ENCODE results near the gene ZNF821.
"Not testable (repeated sequence)": the region's sequence is repeated elsewhere in the genome, so short reads cannot be mapped to it uniquely, and the experiment has no call there.

ZNF821 gene

DNA sequence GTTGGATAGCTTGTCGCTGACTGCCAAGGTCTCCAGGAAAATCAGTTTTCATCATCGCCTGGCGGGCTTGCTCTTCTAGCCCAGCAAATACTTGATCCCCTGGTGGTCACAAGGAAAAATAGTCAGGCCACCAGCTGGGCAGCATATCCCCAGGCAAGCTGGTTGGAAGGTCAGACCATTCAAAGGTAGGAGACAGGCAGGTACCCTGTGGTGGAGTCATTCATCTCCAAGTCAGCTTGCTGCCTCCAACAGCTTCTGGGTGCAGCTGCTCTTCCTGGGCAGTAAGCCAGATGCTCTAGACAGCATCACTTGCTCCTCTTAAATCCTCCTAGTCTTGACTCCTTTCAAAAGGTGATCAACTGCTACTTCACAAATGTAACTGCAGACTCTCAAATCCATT is 16.0 kb downstream of the ZNF821 start:
- Histone ChIP-seq H3K4me1 (no peaks in the 10 kb centered on the region), H3K27me3 (ENCODE audit: control insufficient read depth, insufficient read depth, low read length) (no peaks in the 10 kb centered on the region), H3K9me3 (ENCODE audit: control insufficient read depth, low read length) (no peaks in the 10 kb centered on the region), H3K79me2 (no peaks in the 10 kb centered on the region), H3K4me3 (ENCODE audit: low read depth, low read length) (no peak overlapping the region), H3K27ac (no peak overlapping the region), H3K9ac (no peak overlapping the region), H2AFZ (no peak overlapping the region), H3K36me3 (ENCODE audit: control insufficient read depth, insufficient read depth, low read length) (no peaks in the 10 kb centered on the region), H3K4me2 (ENCODE audit: low read length) (no peak overlapping the region)
- TF ChIP-seq, protein P1, sequence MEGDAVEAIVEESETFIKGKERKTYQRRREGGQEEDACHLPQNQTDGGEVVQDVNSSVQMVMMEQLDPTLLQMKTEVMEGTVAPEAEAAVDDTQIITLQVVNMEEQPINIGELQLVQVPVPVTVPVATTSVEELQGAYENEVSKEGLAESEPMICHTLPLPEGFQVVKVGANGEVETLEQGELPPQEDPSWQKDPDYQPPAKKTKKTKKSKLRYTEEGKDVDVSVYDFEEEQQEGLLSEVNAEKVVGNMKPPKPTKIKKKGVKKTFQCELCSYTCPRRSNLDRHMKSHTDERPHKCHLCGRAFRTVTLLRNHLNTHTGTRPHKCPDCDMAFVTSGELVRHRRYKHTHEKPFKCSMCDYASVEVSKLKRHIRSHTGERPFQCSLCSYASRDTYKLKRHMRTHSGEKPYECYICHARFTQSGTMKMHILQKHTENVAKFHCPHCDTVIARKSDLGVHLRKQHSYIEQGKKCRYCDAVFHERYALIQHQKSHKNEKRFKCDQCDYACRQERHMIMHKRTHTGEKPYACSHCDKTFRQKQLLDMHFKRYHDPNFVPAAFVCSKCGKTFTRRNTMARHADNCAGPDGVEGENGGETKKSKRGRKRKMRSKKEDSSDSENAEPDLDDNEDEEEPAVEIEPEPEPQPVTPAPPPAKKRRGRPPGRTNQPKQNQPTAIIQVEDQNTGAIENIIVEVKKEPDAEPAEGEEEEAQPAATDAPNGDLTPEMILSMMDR (IDR thresholded peaks at IDR 0.05), result no peak

DNA sequence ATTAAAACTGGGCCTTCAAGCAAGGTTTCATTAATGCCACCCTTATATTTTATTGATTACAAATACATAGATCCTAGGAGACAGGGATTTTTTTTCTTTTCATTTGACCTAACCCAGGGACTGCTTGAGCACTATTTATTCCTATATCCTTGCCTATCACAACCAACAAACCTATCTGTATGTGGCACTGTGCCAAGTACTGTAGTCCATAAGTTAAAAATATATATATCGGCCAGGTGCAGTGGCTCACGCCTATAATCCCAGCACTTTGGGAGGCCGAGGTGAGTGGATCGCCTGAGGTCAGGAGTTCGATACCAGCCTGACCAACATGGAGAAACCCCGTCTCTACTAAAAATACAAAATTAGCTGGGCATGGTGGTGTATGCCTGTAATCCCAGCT is 16.8 kb downstream of the ZNF821 start:
- H3K4me3 ChIP-seq (ENCODE audit: low read depth, low read length); H3K79me2 ChIP-seq; H3K36me3 ChIP-seq (ENCODE audit: control insufficient read depth, insufficient read depth, low read length); H3K9me3 ChIP-seq (ENCODE audit: control insufficient read depth, low read length); H3K4me1 ChIP-seq; H3K27ac ChIP-seq; H3K27me3 ChIP-seq (ENCODE audit: control insufficient read depth, insufficient read depth, low read length); H2AFZ ChIP-seq; H3K9ac ChIP-seq; H3K4me2 ChIP-seq (ENCODE audit: low read length): not testable (repeated sequence)

DNA sequence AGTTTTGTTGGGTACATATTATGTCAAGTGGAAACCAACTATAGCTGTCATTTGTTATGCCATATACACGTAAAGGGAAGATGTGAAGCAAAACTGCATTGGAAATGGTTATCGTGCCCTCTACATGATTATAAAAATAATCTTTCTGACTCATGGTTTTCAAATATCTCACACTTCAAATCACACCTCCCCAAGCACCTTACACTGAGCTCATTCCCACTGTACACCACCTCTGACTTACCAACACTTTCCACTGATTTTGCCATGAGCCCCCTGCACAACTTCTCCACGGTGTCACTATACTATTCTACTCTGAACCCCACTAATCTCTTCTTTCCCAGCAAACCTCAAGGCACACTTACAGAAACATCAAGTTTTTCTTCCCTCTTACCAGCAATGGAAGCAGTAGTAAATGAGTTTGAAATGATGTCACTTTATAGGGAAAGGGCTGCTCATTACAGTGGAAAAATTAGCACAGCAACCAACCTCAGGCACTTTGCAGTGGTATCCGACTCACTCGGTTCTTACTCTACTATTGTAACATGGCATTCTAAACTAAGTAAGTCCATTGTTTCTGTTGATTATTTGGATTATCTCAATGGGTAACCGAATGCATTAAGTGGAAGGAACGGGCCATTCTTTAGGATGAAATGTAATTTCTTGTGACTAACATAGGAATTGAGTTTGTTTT is 18.7 kb downstream of the ZNF821 start:
- H3K36me3 ChIP-seq (ENCODE audit: control insufficient read depth, insufficient read depth, low read length), result no peaks in the 10 kb centered on the region
- no peak overlapping the region for H3K4me3 ChIP-seq (ENCODE audit: low read depth, low read length)
- H3K27ac ChIP-seq, result no peak overlapping the region
- no peak overlapping the region for H3K4me2 ChIP-seq (ENCODE audit: low read length)
- H3K4me1 ChIP-seq, result no peaks in the 10 kb centered on the region
- no peaks in the 10 kb centered on the region for H3K79me2 ChIP-seq
- no peaks in the 10 kb centered on the region for H3K9me3 ChIP-seq (ENCODE audit: control insufficient read depth, low read length)
- TF ChIP-seq, protein P1 (IDR thresholded peaks at IDR 0.05), result no peak
- H3K9ac ChIP-seq, result no peak overlapping the region
- H2AFZ ChIP-seq, result no peak overlapping the region
- H3K27me3 ChIP-seq (ENCODE audit: control insufficient read depth, insufficient read depth, low read length), result no peaks in the 10 kb centered on the region

DNA sequence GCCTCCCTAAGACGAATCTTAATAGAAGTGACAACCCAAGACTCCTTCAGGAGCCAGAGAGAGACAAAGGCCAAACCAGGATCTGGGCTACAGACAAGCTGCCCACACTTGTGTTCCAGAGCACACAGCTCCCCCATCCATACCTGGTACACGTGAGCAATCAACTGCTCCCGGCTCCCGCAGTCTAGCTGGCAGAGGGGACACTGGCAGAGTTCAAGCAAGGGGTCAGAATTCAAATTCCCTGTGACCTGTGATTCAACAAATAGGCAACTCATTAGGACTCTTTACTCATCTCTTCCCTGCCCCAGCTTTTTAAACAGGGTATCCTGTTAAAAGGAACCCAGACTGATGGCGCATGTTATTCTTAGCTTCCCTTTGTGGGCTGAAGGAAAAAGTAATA is 20.0 kb downstream of the ZNF821 start:
- Histone ChIP-seq H3K4me3 (ENCODE audit: low read depth, low read length) (no peak overlapping the region), H3K79me2 (no peaks in the 10 kb centered on the region), H2AFZ (no peak overlapping the region), H3K27me3 (ENCODE audit: control insufficient read depth, insufficient read depth, low read length) (no peaks in the 10 kb centered on the region), H3K36me3 (ENCODE audit: control insufficient read depth, insufficient read depth, low read length) (no peaks in the 10 kb centered on the region), H3K9me3 (ENCODE audit: control insufficient read depth, low read length) (no peaks in the 10 kb centered on the region), H3K4me2 (ENCODE audit: low read length) (no peak overlapping the region), H3K27ac (no peak overlapping the region), H3K4me1 (no peaks in the 10 kb centered on the region), H3K9ac (no peak overlapping the region)
- TF ChIP-seq, protein P1 (IDR thresholded peaks at IDR 0.05), result no peak

DNA sequence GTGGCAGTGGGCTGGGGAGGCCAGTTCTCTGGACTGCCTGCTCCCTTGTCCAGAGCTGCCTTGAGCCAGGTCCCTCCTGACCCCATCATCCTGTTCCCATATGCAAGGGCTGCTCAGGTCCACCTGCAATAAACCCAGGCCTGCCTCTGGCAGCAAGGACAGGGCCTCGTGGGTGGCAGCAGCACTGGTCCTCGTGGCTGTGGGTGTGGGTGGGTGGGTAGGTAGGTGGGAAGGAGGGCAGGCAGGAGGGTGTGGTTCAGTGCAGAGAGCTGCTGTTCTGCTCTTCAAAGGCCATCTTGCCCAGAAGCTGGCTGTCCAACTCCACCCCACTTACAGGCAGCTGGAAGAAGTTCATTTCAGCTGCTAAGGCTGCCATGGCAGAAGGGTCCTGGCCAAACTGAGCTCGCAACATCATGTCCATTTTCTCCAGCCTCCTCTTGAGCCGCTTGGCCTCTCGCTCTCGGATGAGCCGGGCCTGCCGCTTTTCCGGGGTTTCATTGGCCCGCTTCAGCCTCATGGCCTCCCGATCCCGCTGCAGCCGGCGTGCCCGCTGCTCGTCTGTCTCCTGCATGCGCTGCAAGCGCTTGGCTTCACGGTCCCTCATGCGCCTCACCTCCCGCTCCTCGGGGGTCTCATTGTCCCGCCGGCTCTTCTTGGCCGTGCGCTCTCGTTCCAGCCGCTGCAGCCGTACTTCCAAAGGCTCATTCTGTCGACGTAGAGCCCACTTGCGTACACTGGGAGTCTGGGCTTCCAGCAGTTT is 24.0 kb downstream of the ZNF821 start:
- H3K36me3 ChIP-seq (ENCODE audit: control insufficient read depth, insufficient read depth, low read length), result no peaks in the 10 kb centered on the region
- H2AFZ ChIP-seq, result no peak overlapping the region

More for the DNA sequence above, 24.0 kb downstream of the ZNF821 start:
- H3K9ac ChIP-seq, result no peak overlapping the region
- no peaks in the 10 kb centered on the region for H3K4me1 ChIP-seq
- TF ChIP-seq, protein P1 (IDR thresholded peaks at IDR 0.05), result no peak
- no peak overlapping the region for H3K27ac ChIP-seq
- no peak overlapping the region for H3K4me3 ChIP-seq (ENCODE audit: low read depth, low read length)
- no peaks in the 10 kb centered on the region for H3K9me3 ChIP-seq (ENCODE audit: control insufficient read depth, low read length)
- H3K27me3 ChIP-seq (ENCODE audit: control insufficient read depth, insufficient read depth, low read length), result no peaks in the 10 kb centered on the region
- no peak overlapping the region for H3K4me2 ChIP-seq (ENCODE audit: low read length)
- peaks cover 2% of the 10 kb centered on the region for H3K79me2 ChIP-seq

Measured in parathyroid adenoma (tissue), 2 donors.